ENCODE results near the gene SNX27.
"Not testable (repeated sequence)": the region's sequence is repeated elsewhere in the genome, so short reads cannot be mapped to it uniquely, and the experiment has no call there.

The SNX27 gene

GRCh38 chr1:151680391-151680790 lies 68.5 kb downstream of the SNX27 start:
- no peaks in the 10 kb centered on the region for H3K9me3 ChIP-seq (ENCODE audit: severe bottlenecking)

GRCh38 chr1:151680826-151681225 lies 69.0 kb downstream of the SNX27 start:
- H3K4me3 ChIP-seq (ENCODE audit: severe bottlenecking), result no peak overlapping the region

More at GRCh38 chr1:151680391-151680790, 68.5 kb downstream of the SNX27 start:
- H3K27ac ChIP-seq (ENCODE audit: poor library complexity, severe bottlenecking), result peak overlapping the region; percentile 98
- ATAC-seq (ENCODE audit: low read depth), result peak; percentile 78
- H3K27me3 ChIP-seq (ENCODE audit: insufficient read depth, poor library complexity, severe bottlenecking), result no peaks in the 10 kb centered on the region
- H3K4me3 ChIP-seq (ENCODE audit: severe bottlenecking), result no peak overlapping the region
- peaks cover 31% of the 10 kb centered on the region for H3K36me3 ChIP-seq (ENCODE audit: low read depth)
- TF ChIP-seq, protein P1, sequence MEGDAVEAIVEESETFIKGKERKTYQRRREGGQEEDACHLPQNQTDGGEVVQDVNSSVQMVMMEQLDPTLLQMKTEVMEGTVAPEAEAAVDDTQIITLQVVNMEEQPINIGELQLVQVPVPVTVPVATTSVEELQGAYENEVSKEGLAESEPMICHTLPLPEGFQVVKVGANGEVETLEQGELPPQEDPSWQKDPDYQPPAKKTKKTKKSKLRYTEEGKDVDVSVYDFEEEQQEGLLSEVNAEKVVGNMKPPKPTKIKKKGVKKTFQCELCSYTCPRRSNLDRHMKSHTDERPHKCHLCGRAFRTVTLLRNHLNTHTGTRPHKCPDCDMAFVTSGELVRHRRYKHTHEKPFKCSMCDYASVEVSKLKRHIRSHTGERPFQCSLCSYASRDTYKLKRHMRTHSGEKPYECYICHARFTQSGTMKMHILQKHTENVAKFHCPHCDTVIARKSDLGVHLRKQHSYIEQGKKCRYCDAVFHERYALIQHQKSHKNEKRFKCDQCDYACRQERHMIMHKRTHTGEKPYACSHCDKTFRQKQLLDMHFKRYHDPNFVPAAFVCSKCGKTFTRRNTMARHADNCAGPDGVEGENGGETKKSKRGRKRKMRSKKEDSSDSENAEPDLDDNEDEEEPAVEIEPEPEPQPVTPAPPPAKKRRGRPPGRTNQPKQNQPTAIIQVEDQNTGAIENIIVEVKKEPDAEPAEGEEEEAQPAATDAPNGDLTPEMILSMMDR (IDR thresholded peaks at IDR 0.05; ENCODE audit: poor library complexity, severe bottlenecking), result no peak
- DNase-seq (ENCODE audit: low spot score), result no peak
- peaks cover 35% of the 10 kb centered on the region for H3K4me1 ChIP-seq (ENCODE audit: insufficient read depth, poor library complexity, severe bottlenecking)

GRCh38 chr1:151681923-151682322 lies 70.1 kb downstream of the SNX27 start:
- Histone ChIP-seq H3K36me3 (ENCODE audit: low read depth) (peaks cover 31% of the 10 kb centered on the region), H3K9me3 (ENCODE audit: severe bottlenecking) (no peaks in the 10 kb centered on the region), H3K4me3 (ENCODE audit: severe bottlenecking) (no peak overlapping the region), H3K4me1 (ENCODE audit: insufficient read depth, poor library complexity, severe bottlenecking) (peaks cover 35% of the 10 kb centered on the region), H3K27me3 (ENCODE audit: insufficient read depth, poor library complexity, severe bottlenecking) (no peaks in the 10 kb centered on the region), H3K27ac (ENCODE audit: poor library complexity, severe bottlenecking) (peak overlapping the region; percentile 98)
- TF ChIP-seq, protein P1 (IDR thresholded peaks at IDR 0.05; ENCODE audit: poor library complexity, severe bottlenecking), result no peak
- no peak for DNase-seq (ENCODE audit: low spot score)
- ATAC-seq (ENCODE audit: low read depth), result no peak

More at GRCh38 chr1:151680826-151681225, 69.0 kb downstream of the SNX27 start:
- H3K27me3 ChIP-seq (ENCODE audit: insufficient read depth, poor library complexity, severe bottlenecking), result no peaks in the 10 kb centered on the region
- ATAC-seq (ENCODE audit: low read depth) (peak; percentile 100), DNase-seq (ENCODE audit: low spot score) (no peak)
- H3K36me3 ChIP-seq (ENCODE audit: low read depth), result peaks cover 31% of the 10 kb centered on the region
- TF ChIP-seq, protein P1 (IDR thresholded peaks at IDR 0.05; ENCODE audit: poor library complexity, severe bottlenecking), result no peak
- H3K9me3 ChIP-seq (ENCODE audit: severe bottlenecking), result no peaks in the 10 kb centered on the region
- peaks cover 35% of the 10 kb centered on the region for H3K4me1 ChIP-seq (ENCODE audit: insufficient read depth, poor library complexity, severe bottlenecking)
- H3K27ac ChIP-seq (ENCODE audit: poor library complexity, severe bottlenecking), result peak overlapping the region; percentile 98

- H3K27me3 ChIP-seq (ENCODE audit: insufficient read depth, poor library complexity, severe bottlenecking); H3K4me3 ChIP-seq (ENCODE audit: severe bottlenecking); DNase-seq (ENCODE audit: low spot score); H3K9me3 ChIP-seq (ENCODE audit: severe bottlenecking); ATAC-seq (ENCODE audit: low read depth); H3K27ac ChIP-seq (ENCODE audit: poor library complexity, severe bottlenecking): not testable (repeated sequence)
- Histone ChIP-seq H3K4me1 (ENCODE audit: insufficient read depth, poor library complexity, severe bottlenecking) (peaks cover 35% of the 10 kb centered on the region), H3K36me3 (ENCODE audit: low read depth) (peaks cover 28% of the 10 kb centered on the region)
Measured at GRCh38 chr1:151682901-151683300, 71.1 kb downstream of the SNX27 start.

DNA sequence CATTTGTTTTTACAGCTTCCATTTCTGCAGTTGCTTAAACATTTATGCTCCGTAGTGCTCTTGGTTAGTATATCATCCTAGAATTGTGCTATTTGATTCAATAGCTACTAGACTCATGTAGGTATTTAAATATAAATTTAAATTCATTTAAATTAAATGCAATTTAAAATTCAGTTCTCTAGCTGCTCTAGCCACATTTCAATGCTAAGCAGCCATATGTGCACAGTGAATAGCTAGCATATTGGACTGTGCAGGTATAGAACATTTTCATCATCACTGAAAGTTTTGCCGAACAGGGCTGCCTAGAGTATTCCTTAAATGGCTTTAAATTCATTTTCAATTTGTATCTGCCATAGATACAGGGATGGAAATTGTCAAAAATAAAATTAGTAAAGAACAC lies 72.3 kb downstream of the SNX27 start:
- no peak overlapping the region for H3K4me3 ChIP-seq (ENCODE audit: severe bottlenecking)
- H3K27me3 ChIP-seq (ENCODE audit: insufficient read depth, poor library complexity, severe bottlenecking), result no peaks in the 10 kb centered on the region
- DNase-seq (ENCODE audit: low spot score), result no peak
- H3K4me1 ChIP-seq (ENCODE audit: insufficient read depth, poor library complexity, severe bottlenecking), result peaks cover 33% of the 10 kb centered on the region
- ATAC-seq (ENCODE audit: low read depth), result no peak
- H3K9me3 ChIP-seq (ENCODE audit: severe bottlenecking), result no peaks in the 10 kb centered on the region
- H3K36me3 ChIP-seq (ENCODE audit: low read depth), result peaks cover 25% of the 10 kb centered on the region
- no peak overlapping the region for H3K27ac ChIP-seq (ENCODE audit: poor library complexity, severe bottlenecking)
- TF ChIP-seq, protein P1 (IDR thresholded peaks at IDR 0.05; ENCODE audit: poor library complexity, severe bottlenecking), result no peak

Measured in RWPE2 (cell line).